AG10803 (cell line): ENCODE data around the gene STK32C.
A peak's percentile ranks its signal among the peaks of the same experiment; 100 is the strongest.

Experiments used
- DNase-seq: peaks from one replicate; pipeline ENCODE4 v3.0.0; 2010; ENCODE audit warnings: low read depth
- H3K4me3 ChIP-seq: 2 replicates; pipeline ENCODE4 v1.5.1; 2011; ENCODE audit warnings: mild to moderate bottlenecking, low read length, control low read depth
- TF ChIP-seq, protein P1 (sequence below): conservative IDR thresholded peaks from 2 replicates; pipeline ENCODE4 v1.5.1; 2011; ENCODE audit warnings: mild to moderate bottlenecking, low read length, control low read depth, inconsistent platforms

STK32C gene

DNA sequence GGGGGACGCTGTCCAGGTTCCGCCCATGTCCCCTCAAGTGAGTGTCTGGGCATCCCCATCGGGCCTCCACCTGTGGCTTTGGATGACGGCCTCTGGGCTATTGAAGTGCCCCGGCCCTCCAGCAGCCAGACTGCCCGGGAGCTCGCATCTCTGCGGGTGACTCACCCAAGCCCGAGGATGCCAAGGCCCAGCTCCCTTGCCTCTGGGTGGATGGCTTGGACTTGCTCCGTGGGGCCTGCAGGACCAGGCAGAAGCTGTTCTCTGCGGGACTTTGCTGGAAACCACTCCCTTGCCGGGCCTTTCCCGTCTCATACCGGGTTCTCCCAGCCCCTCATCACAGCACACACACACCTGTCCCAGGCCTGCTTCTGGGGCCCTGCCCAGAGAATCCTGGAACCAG is 98.6 kb downstream of the STK32C start:
- TF ChIP-seq, protein P1, sequence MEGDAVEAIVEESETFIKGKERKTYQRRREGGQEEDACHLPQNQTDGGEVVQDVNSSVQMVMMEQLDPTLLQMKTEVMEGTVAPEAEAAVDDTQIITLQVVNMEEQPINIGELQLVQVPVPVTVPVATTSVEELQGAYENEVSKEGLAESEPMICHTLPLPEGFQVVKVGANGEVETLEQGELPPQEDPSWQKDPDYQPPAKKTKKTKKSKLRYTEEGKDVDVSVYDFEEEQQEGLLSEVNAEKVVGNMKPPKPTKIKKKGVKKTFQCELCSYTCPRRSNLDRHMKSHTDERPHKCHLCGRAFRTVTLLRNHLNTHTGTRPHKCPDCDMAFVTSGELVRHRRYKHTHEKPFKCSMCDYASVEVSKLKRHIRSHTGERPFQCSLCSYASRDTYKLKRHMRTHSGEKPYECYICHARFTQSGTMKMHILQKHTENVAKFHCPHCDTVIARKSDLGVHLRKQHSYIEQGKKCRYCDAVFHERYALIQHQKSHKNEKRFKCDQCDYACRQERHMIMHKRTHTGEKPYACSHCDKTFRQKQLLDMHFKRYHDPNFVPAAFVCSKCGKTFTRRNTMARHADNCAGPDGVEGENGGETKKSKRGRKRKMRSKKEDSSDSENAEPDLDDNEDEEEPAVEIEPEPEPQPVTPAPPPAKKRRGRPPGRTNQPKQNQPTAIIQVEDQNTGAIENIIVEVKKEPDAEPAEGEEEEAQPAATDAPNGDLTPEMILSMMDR: no peak
- DNase-seq: peak; percentile 31
- H3K4me3 ChIP-seq: no peak overlapping the region

DNA sequence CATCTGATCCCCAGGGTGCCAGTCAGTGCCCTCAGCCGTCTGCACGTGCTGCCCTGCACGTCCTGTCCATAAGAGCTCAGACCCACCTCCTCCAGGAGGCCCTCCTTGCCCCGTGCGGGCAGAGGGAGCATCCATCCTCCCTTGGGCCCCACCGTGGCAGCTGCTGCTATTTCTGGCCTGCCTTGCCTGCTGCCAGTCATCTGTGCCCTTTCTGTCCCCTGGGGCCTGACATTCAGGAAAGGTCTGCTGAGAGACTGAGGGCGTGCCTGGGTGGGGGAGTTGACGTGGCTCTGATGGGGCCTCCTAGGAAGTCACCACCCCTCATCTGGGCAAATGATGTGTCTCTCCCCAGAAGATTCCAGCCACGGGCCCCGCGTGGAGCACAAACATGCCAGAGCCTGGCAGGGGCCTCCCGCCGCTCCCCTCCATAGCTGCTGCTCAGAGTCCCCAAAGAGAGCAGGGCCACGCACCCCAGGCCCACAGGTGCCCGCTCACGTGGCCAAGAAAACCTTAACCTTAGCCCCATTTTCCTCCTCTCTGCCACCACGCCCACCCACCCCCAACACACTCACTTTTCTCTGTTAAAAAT is 99.2 kb downstream of the STK32C start:
- H3K4me3 ChIP-seq: no peak overlapping the region
- TF ChIP-seq, protein P1: no peak
- DNase-seq: no peak

DNA sequence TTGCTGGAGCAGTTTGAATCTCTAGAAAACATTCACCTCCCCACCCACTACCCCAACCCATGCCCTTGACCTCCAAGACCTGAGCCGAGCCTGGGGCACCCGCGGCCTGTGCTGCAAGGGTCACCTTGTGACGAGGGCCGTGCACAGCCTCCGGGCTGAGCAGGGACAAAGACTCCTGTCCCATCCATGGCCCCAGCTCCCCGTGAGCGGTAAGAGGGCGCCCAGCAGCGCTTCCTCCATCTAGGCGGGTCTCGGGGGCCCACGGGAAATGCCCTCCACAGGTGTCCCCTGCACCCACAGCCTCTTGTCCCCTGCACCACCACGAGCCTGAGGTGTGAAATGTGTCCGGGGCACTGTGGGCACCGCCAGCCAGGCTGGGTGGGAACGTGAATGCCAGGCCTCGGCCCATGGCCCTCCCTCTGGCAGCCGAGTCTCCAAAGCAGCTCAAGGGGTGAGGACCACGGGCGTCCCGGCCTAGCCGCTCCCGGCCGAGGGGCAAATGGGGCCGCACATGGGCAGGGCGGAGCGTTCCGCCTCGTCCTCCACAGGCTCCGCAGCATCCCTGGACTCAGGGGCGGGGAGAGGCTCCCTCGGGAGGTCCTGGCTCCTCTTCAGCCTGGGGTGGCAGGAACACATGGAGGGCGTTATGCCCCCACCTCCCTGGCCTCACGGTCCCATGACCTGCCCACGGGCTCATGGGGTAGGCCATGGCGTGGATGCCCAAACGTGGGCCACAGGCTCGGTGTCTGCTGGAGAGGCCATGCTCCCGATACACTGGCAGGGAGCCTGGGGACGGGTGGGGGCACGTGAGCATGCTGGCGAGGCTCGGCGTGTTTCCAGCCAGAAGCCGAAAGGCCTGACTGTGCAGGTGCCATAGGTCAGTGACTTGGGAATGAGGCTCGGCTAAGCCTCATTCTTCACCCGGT is 100.0 kb downstream of the STK32C start:
- no peak overlapping the region for H3K4me3 ChIP-seq
- TF ChIP-seq, protein P1: no peak
- no peak for DNase-seq

DNA sequence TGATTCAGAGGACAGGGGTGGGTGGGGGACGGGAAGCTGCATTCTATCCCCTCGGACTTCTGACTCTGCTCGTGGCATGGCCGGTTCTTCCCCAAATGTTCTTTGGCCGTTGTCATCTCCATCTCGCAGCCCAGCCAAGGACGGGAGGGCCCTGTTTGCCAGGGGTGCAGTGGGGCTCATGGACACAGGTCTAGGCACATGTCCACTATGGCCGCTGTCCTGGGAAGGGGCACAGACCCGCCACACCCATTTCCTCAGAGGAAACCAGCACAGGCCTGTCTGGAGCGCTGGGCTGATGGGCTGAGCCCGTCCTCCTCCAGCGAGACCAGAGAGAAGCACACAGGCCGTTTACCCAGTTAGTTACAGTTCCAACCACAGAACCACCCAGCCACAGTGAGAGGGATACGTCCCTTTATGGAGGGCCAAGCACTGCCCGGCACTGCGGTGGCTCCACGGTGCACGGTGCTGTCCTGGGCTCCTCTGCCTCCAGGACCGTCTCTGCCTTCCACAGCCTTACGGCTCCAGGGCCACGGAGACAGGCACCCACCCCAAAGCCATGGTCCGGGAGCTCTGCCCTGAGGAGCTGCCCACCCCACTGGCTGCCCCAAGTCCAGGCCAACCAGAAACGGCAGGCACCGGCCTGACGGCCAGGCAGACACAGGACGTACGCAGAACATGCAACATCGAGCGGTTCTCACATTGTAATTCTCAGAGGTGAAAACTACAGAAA is 100.8 kb downstream of the STK32C start:
- TF ChIP-seq, protein P1: no peak
- H3K4me3 ChIP-seq: no peak overlapping the region
- no peak for DNase-seq

DNA sequence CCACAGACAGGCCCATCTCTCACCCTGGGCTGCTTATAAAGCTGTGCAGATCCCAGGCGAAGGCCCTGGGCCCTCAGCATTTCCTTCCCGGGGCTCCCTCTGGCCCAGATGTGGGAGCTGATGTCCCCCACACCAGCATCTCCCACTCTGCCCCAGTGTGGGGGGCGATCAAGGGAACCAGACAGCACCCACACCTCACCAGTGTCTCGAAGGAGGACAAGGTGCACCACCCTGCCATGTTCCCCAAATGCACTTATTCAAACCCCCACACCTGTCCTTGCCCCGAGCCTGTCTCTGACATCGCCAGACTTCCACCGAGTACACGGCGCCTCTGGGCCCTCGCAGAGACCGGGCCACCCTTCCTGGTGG is 101.4 kb downstream of the STK32C start:
- DNase-seq: no peak
- TF ChIP-seq, protein P1: no peak
- no peak overlapping the region for H3K4me3 ChIP-seq

DNA sequence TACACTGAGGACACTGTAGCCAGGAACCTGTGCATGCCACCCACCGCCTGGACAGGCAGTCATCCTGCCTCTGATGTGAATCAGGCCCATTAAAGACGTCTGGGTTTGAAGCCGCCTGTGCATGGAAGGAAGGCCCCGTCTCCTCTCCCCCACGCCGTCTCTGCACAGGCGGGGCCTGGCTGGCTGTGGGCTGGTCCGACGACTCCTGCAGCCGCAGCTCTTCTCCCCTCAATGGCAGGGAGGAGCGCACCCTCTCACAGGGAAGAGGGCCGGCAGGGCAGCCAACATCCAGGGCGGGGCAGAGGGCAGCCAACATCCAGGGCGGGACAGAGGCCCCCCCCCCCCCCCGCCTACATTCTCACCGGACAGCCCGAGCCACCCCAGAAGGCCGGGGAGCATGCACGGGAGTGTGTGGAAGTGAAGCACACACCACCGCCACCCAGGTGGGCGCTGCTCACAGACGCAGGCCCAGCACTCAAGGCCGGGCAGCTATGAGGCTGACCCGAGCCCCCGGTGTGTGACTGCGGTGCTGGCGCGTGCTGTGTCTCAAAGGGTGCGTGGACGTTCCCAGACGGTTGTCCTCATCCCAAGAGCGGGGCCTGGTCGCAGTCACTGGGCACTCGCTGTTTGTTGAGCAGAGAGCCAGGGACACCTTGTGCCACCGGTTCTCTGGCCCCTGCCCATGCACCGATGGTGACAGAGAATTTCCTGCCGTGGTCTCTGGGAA is 101.9 kb downstream of the STK32C start:
- DNase-seq: no peak
- no peak overlapping the region for H3K4me3 ChIP-seq
- TF ChIP-seq, protein P1: no peak
